T-helper 2 cell (primary cell): ENCODE measurements around the gene FATE1.
"Not testable (repeated sequence)": the region's sequence is repeated elsewhere in the genome, so short reads cannot be mapped to it uniquely, and the experiment has no call there.

Experiments
- DNase-seq, 5 experiments: peaks; one replicate each; pipeline versions ENCODE4 v3.0.0 to v3.0.0-alpha.2; 2012 to 2022
- total RNA-seq, 2 donors: gene quantifications; one replicate each; lab custom pipeline; 2026; lab: John Stamatoyannopoulos, UW

FATE1 gene, protein sequence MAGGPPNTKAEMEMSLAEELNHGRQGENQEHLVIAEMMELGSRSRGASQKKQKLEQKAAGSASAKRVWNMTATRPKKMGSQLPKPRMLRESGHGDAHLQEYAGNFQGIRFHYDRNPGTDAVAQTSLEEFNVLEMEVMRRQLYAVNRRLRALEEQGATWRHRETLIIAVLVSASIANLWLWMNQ
- 0 reads per million in 2 donors for total RNA-seq

DNA sequence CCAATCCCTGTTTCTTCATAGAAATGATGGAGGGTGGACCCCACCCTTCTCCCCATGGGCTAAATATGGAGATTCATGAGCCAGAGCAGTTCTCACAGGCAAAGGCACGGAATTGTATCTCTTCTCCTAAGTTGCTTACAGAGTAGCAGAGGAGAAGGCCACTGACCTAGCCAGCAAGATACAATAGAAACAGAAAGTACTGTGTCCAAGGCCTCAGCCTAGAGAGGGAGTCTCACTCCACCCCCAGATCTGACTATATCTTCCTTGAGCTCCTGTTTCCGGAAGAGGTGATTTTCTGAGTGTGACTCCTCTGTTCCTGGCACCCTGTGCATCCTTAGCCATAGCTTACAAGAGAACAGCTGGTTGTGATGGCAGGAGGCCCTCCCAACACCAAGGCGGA lies at the start of gene FATE1:
Gene FATE1 (plus strand): TSS at position 284 of the 400 bp plus-strand sequence. CDS start 85 bp downstream, at position 369.
- no peak for DNase-seq

DNA sequence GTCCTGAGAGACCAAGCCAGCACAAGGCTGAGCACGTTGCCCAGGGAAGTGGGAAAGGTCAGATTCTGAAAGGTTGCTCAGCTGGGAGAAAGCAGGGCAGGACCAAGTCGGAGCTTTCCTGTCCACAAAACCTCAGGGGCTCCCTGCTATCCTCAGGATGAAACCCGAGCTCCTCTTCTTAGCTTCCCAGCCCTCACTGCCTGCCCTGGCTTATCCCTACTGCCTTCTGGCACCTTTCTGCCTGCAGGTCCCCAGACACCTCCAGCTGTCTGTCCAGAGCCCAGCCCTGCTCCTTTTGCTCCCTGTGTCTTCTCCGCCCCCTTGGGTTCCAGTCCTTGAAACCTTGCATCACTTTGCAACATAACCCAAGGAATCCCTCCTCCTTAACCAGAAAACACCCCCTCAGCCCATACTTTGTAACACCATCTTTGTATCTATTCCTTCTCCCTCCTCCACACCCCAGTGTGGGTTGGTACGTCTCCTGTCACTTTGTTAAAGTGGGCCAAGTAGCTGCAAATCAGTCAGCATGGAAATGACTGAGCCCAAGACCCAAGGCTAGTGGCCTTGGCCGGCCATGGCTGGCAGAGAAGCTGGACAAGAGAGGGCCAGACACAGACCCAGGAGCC lies 40.6 kb upstream of the FATE1 start:
- no peak for DNase-seq

DNA sequence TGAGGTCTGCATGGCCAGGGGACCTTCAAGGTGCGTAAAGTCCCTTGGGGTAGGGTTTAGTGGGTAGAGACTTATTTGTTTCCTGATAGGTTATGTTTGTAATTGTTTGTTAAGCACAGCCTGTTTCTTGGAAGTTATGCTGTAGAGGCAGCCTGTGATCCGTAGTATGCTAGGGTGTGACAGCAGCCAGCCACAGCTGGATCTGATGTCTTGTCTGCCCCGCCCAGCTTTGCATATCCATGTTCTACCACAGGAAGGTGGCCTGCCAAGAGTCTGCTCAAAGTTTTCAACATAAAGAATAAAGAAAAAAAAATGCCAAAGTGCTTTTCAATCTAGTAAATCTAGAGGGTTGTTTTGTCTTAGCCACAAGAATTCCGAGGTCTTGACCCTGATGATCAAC lies 39.6 kb upstream of the FATE1 start:
- no peak for DNase-seq

DNA sequence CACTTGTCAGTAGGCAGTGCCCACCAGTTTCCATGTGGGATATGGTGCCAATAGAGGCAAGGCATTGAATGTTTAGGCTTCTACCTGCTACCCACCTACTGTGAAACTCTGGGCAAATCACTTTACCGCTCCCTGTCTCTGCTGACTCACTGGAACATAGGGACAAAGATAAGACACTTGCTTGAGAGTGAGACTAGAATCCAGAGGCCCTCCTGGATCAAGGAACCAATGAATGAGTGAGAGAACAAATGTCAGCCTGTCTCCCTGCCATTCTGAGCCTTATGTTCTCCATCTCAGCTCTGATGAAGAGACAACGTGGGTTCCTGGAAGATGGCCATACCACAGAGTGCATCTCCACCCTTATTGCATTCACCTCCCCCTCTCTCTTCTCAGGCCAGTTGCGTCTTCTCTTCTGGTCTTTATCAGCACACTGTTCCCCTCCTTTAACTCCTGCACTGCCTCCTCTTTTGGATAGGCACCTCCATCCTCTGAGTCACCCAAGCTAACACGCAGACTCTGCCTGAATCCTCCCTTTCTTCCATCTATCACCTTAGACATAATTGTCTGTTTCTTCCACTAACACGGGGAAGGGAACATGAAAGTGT lies 35.9 kb upstream of the FATE1 start:
- no peak for DNase-seq

DNA sequence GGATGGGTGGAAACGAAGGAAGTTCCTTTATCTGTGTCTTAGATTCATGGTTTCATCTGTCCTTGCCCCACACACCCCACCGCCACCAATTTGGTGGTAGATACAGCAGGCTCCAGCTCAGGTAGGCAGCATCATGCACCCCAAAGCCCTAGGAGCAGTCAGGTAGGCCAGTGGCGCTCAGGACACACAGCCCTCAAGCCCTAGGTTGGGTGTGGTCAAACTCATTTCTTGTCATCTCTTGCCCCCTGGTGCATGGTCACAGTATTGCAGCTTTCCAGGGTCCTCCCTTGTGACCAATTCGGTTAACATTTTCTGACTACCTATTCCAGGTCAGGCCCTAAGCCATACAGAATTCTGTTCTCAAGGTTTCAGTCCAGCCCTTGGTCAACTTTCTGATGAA lies 35.0 kb upstream of the FATE1 start:
- peak in 3 of 5 experiments; percentile 19 to 28 (median 25) for DNase-seq

DNA sequence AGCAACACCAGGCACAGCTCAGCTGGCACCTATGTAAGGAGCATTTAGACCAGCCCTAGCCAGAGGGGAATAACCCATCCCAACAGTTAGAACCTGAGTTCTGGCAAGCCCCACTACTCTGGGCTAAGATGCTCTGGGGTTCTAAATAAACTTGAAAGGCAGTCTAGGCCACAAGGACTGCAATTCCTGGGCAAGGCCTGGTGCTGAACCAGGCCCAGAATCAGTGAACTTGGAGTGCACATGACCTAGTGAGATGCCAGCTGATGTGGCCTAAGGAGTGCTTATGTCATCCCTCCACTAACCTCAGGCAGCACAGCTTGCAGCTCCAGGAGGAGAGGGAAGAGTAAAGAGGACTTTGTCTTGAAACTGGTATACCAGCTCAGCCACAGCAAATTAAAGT lies 28.2 kb upstream of the FATE1 start:
- DNase-seq = no peak

DNA sequence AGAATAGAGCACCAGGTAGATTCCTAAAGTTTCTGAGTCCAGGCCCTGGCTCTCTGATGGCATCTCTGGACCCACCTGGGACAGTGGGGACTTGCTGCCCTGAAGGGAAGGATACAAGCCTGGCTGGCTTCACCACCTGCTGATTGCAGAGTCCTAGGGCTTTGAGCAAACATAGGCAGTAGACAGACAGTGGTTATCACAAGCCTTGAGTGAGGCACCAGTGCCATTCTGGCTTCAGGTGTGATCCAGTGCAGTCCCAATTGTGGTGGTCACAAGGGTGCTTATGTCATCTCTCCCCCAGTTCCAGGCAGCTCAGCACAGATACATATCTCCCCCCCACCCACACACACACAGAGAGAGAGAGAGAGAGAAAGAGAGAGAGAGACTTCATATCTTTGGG lies 27.1 kb upstream of the FATE1 start:
- DNase-seq = no peak

DNA sequence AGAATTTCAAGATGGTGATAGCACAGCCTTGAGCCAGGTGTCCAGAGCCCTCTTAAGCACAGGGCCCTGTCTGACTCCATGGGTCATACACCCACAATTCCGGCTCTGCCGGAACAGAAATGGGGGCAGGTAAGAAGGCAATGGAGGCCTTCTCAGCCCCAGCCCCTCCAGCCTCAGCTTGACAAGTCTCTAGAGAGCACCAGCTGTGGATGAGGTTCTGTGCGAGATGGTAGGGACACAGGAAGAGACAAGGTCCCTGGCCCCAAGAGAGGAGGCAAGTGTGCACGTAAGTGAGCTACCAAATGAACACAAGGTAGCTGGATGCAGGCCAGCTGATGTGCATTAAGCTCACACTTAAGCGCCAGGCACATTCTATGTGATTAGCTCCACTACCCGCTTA lies 23.0 kb upstream of the FATE1 start:
- no peak for DNase-seq

DNA sequence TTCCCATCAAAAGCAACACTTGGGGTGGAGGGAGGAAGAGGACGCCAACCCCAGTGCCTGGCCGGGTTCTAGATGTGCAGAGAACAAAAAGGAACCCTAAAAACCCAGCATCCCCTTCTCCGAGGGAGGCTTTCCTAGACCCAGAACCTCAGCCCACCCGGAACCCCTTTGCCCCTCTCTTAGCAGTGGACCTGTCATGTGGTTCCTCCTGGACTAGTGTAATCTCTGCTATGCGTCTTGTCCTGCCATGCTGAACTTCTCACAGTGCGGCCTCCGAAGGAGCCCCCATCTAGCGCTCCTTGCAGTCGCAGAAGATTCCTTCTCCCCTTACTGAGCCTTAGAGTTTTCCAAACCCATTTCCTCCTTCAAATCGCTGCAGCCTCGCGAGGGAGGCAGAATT lies 21.7 kb upstream of the FATE1 start:
- DNase-seq = no peak

DNA sequence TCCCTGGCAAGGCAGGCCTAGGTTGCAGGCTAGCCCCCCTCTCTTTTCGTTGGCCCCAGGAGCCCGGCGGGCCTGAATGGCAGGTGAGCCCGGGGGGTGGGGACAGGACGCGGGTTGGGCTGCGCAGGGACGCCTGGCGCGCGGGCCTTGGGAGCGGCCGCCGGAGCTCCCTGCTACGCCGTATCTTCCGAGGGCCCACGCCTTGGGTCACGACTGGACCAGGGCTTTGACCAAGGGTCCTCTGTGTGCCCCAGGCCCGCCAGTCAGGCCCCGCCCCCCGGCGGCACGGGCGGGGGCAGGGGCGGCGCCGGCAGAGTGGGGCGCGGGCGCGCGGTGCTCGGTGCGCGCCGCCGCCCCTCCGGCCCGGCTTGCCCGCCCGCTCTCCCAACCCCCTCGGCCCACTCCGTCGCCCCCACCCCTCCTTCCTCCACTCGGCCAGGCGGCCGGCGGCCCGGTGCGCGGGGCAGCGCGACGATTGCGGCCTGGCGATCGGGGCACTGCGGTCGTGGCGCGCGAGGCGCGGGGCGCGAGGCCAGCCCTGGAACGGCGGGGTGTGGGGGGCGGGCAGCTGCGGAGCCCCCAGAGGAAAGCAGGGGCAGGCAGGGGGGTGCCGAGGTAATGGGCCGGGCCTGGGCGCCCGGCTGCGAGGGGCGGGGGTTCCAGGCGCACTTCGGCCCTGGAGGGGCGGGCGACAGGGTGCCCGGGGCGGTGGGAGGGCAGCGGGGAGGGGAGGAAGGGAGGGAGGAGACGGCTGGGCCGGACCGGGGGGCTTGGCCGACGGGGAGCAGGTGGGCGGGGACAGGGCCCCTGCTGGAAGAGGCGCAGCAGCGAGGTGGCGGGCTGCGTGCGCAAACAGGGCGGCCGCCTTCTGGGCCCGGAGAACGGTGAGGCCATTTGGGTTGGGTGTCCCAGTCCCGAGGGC lies 20.9 kb upstream of the FATE1 start, which contains the start of gene PRRG3:
Gene PRRG3 (plus strand): TSS at position 798 of the 922 bp plus-strand sequence. CDS start 3,357 bp downstream, outside the sequence.
- DNase-seq = no peak

DNA sequence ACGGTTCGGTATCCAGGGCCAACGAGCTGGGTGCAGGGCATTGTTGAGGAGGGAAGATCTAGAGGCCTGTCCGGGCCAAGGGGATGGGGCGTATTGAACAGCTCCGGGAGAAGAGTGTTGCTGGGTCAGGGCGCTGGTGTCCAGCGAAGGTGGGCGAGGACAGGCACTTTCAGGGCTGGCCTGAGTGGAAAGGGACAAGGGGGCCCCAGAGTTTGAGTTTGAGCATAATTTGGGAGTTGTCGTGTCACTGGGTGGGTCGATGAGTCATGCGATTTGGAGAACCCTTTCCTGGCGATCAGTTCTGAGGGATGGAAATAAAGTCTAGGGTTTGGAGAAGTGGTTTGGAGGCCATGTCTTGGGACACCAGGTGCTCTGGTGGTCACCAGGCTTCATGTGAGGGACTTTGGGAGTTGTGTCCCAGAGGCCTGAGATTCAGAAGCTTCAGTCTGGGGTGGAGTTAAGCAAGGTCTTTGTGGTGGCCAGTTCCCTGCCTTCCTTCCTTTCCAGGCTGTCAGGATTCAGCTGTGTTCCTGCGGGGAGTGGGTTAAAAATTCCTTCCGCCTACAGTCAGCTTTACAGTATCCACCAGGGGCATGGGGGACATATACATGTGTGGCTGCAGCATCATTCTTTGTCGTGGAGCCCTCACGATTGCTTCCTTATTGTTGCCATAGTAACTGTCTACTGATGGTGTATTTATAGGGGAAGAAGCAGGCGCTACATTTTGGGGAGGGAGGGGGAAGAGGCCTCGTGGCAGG lies 20.1 kb upstream of the FATE1 start:
- no peak for DNase-seq

DNA sequence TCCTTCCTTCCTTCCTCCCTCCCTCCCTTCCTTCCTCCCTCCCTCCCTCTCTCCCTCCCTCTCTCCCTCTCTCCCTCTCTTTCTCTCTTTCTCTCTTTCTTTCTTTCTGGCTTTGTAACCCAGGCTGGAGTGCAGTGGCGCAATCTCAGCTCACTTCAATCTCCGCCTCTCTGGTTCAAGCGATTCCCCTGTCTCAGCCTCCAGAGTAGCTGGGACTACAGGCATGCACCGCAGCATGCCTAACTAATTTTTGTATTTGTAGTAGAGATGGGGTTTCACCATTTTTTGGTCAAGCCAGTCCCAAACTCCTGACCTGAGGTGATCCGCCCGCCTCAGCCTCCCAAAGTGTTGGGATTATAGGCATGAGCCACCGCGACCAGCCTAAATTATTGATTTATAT lies 18.8 kb upstream of the FATE1 start:
- DNase-seq = not testable (repeated sequence)

DNA sequence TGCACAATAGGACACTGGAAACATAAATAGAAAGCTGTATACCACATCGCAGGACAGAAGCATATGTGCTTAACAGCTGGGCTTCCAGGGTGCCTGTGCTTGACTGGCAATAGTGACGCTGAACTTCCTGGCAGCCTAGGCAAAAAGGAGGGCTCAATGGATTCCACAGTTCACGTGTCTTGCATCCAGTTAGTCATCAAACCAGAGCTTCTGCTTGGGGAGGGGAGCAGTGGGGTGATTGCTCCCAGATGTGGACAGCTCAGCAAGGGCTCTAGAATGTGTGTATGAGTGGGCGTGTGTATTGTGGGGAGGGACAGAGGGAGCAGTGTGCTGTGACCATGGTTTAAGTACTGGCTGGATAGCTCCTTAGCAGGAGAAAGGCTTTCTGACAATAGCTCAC lies 18.3 kb upstream of the FATE1 start:
- DNase-seq = no peak

DNA sequence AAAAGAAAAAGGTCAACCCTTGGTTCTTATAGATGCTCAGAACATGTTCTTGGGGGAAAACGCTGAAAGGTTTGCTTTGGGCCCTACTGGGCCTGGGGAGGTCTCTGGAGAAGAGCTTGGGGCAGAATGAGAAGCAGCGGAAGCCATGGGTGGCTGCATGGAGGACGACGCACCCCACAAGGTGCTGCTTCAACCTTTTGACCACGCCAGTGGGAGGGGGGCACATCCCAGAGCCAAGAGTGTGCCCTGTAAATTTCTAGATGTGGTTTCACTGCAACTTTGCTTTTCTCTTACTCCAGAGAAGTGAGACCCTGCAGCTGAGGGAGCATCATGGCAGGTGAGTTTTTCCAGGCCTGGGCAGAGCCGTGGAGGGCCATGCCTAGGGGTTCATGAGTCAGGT lies 17.4 kb upstream of the FATE1 start:
- DNase-seq = no peak

DNA sequence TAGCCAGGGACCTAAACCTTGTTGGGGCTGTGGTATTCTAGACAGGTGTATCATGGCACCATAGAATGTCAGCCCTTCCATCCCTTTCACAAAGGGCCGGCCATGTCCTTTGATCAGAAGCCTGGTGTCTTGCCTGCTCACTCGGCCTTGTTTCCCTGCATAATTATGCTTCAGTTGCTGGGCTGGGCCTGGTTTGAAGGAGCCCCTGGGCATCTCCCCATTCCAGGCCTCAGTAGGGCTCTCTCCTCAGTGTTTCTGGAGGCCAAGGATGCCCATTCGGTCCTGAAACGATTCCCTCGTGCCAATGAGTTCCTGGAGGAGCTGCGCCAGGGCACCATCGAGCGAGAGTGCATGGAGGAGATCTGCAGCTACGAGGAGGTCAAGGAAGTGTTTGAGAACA lies 16.1 kb upstream of the FATE1 start:
- no peak for DNase-seq

DNA sequence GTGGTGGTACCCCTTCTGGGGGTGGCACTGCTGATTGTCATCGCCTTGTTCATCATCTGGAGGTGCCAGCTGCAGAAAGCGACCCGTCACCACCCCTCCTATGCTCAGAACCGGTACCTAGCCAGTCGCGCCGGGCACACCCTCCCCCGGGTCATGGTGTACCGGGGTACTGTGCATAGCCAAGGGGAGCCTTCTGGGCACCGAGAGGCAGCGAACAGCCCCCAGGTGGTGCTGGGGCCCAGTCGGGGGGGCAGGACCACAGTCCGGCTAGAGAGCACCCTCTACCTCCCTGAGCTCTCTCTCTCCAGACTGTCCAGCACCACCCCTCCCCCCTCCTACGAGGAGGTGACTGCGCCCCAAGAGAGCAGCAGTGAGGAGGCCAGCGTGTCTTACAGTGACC lies 15.3 kb upstream of the FATE1 start:
- DNase-seq = no peak

DNA sequence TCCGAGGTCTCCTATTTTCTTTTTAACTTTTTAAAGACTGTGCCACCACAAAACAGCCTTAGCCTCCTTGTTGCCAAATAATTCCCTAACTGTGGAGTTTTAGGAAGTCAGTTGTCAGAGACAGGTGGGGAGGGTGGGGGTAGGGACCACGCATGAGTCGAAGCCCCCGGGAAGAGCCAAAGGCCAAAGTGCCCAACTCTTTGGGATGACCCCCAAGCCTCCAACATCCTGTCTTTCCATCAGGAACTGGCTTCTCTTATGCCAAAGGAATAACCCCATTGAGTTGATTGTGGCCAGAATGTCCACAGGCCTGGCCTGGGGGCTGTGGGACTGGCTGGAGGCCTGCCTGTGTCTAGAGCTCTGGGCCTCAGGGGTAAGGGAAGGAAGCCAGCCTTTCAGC lies 14.8 kb upstream of the FATE1 start:
- DNase-seq = no peak

DNA sequence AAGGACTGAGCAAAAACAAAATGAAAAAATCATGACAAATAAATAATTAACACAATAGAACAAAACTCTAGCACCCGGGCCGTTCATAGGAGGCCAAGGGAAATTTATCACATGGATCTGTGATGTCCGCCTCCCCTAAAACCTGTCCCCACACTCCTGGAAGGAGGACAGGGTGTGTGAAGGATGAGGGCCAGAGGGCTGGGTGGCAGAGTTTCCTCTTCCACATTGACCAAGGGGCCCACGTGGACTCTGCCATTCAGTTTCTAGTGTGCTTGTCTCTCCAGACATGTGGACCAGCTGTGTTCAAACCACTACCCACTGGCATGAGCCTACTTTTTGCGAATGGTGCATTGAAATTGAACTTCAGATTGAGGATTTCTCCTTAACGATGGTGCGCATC lies 14.3 kb upstream of the FATE1 start:
- DNase-seq = no peak

DNA sequence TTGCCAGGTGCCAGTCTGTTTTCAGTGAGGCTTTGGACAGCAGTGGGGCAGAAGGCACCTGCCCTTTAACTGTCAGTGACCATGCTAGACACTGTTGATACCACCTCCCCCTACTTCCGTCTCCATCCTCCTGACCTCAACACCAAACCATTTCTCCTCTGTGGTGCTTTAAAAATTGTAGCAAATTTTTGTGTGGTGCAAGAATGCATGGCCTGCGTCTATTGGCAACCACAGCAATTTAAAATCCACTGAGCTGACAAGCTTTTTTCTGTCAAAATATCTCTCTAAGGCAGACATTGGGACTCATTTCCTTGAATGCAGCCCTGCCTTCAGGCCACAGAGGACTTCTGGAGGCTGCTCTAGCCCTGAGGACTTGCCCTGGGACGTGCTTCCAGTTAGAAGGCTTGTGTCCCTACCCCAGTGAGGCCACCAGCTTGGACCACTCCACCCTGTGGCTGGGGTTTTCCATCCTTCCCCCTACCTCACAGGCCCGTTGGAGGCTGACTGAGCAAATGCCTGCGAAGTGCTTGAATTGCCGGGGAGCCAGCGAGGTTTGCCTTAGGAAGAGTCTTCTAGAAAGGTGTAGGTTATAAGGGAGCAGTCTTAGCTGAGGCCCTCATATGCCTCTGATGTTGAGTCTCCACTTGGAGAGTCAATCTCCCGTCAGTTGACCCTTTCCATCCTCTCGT lies 13.7 kb upstream of the FATE1 start:
- no peak for DNase-seq

DNA sequence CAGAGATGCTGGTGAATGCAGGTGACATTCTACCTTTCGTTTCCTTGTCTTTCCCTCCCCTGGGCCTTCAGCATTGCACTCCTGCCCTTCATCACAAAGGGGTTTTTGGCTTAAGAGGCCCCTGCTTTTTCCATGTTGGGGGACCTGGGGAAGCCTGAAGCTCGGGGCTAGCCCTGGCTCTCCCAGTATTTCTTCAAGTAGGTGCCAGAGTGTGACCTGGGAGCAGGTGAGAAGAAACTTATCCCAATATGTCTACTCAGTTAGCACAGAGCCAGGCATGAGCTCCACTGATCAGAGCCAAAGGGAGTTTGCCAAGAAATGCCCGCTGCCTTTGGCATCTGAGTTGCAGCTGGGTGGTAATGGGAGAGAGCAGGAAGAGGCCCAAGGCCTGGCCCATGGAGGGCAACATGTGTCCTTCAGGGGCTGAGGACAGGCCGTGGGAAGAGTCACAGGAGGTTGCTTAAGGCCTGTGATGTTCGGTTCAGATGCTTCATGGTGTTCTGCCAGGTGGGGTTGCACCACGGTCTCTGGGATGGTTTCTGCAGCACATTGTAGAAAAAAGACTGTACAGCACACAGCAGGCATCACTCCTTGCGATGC lies 13.0 kb upstream of the FATE1 start:
- no peak for DNase-seq

DNA sequence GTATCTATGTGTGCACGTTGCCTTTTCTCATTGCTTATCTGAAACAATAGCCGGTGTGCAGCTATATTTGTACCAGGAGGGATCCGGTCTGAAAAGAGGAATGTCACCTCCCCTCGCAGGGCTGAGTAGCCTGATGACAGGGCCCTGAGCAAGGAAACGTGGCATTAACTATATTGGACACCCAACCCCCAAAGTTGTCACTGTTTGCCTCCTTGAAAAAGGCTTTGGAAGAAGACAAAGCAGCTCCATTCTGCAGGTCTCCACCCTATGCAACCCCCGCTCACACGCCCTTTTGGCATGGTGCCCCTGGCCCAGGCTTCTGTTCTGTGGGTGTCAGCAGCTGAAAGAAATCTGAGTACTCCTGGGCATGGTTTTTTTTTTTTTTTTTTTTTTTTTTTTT lies 12.3 kb upstream of the FATE1 start:
- DNase-seq = no peak
